ENCODE data around the gene KCNJ10. TPM values are rescaled to one million over a fixed set of nuclear protein-coding genes. Genes with fewer than 3 reads are reported as not detected.

Gene KCNJ10
- total and polyA plus RNA-seq, 2 of the 13 experiments (the other 11 are each of a cell fraction or from before 2014, with no cell fraction given): 4.4 to 10.3 TPM

GRCh38 chr1:160097911-160098851 is 28.2 kb upstream of the KCNJ10 start, which contains the start of gene IGSF8 (continued):
- TF ChIP-seq ZNF770 (CRISPR knock-in tag; IDR thresholded peaks at IDR 0.05) (no peak), CREBL2 (CRISPR knock-in tag; IDR thresholded peaks at IDR 0.05; ENCODE audit: borderline replicate concordance) (0 out of 2 replicates have a peak, but pooled peaks have one; percentile 42), ZNF24 (IDR thresholded peaks at IDR 0.05) (no peak), ZUFSP (CRISPR knock-in tag; IDR thresholded peaks at IDR 0.05; ENCODE audit: borderline replicate concordance) (no peak), ASH2L (IDR thresholded peaks at IDR 0.05; ENCODE audit: insufficient read length, low read depth, low read length) (no peak), MXD3 (CRISPR knock-in tag; IDR thresholded peaks at IDR 0.05) (no peak), ZBTB8A (CRISPR knock-in tag; IDR thresholded peaks at IDR 0.05; ENCODE audit: borderline replicate concordance, low read depth) (no peak), NFKB2 (CRISPR knock-in tag; IDR thresholded peaks at IDR 0.05; ENCODE audit: borderline replicate concordance) (peak; percentile 50; the same call in 1 of the 2 replicates), ZNF547 (CRISPR knock-in tag; IDR thresholded peaks at IDR 0.05) (peak; percentile 67; the same call in 1 of the 2 replicates), GZF1 (CRISPR knock-in tag; IDR thresholded peaks at IDR 0.05) (no peak), TAF1 (CRISPR knock-in tag; IDR thresholded peaks at IDR 0.05) (peak; percentile 24; the same call in 1 of the 2 replicates), ZFP91 (CRISPR knock-in tag; IDR thresholded peaks at IDR 0.05; ENCODE audit: borderline replicate concordance) (peak; percentile 36; the same call in 1 of the 2 replicates), SPEN (CRISPR knock-in tag; IDR thresholded peaks at IDR 0.05; ENCODE audit: low read depth) (peak; percentile 22; the same call in 1 of the 2 replicates), PBX2 (CRISPR knock-in tag; IDR thresholded peaks at IDR 0.05) (no peak), ZMAT3 (CRISPR knock-in tag; conservative IDR thresholded peaks at IDR 0.05) (no peak)

Data from HepG2 (cell line).